ENCODE measurements around the gene HIGD1C. TPM values are rescaled to one million over a fixed set of nuclear protein-coding genes. Genes with fewer than 3 reads are reported as not detected.

HIGD1C gene
- total and polyA plus RNA-seq, 2 donors (not counting 1 experiment from before 2014, with no cell fraction given) = not detected

- H3K4me3 ChIP-seq (replicated peaks in 1 of 4; ENCODE audit: control extremely low read depth in 1 of 4, insufficient read depth in 1 of 4, low read depth in 3 of 4, low read length in 4 of 4) = no peak overlapping the region
- H3K27me3 ChIP-seq (ENCODE audit: control insufficient read depth, insufficient read depth, low read length) = no peaks in the 10 kb centered on the region
- no peaks in the 10 kb centered on the region for H3K4me1 ChIP-seq (ENCODE audit: control insufficient read depth, extremely low read depth, insufficient read depth, low read length)
- H3K27ac ChIP-seq (ENCODE audit: insufficient read depth, low read length) = no peak overlapping the region
- H3K4me2 ChIP-seq (ENCODE audit: extremely low read depth, insufficient read depth, low read length) = no peak overlapping the region
- no peak overlapping the region for H3K9ac ChIP-seq (ENCODE audit: insufficient read depth, low read length)
- H2AFZ ChIP-seq (ENCODE audit: low read length) = no peak overlapping the region
- TF ChIP-seq EZH2 (IDR thresholded peaks at IDR 0.05; ENCODE audit: low read length, missing control alignments) (no peak), CTCF (conservative IDR thresholded peaks at IDR 0.05 in 1 of 2, IDR thresholded peaks at IDR 0.05 in 1 of 2; ENCODE audit: low read depth in 1 of 2, low read length in 2 of 2) (no peak)
- no peak for DNase-seq (ENCODE audit: low read depth in 2 of 2)
- H3K9me3 ChIP-seq (ENCODE audit: control insufficient read depth, insufficient read depth, low read depth, low read length) = no peaks in the 10 kb centered on the region
- H3K36me3 ChIP-seq (ENCODE audit: control insufficient read depth, insufficient read depth, low read length) = no peaks in the 10 kb centered on the region
- no peaks in the 10 kb centered on the region for H4K20me1 ChIP-seq (ENCODE audit: control insufficient read depth, extremely low read depth, insufficient read depth, low read length)
- H3K79me2 ChIP-seq (ENCODE audit: control insufficient read depth, insufficient read depth, low read length) = peaks cover 41% of the 10 kb centered on the region
Measured at GRCh38 chr12:51018956-51019355, 66.6 kb downstream of the HIGD1C start.

GRCh38 chr12:51019927-51020326, 67.6 kb downstream of the HIGD1C start:
- no peaks in the 10 kb centered on the region for H3K27me3 ChIP-seq (ENCODE audit: control insufficient read depth, insufficient read depth, low read length)
- H3K27ac ChIP-seq (ENCODE audit: insufficient read depth, low read length) = no peak overlapping the region
- H4K20me1 ChIP-seq (ENCODE audit: control insufficient read depth, extremely low read depth, insufficient read depth, low read length) = no peaks in the 10 kb centered on the region
- no peak overlapping the region for H2AFZ ChIP-seq (ENCODE audit: low read length)
- TF ChIP-seq CTCF (conservative IDR thresholded peaks at IDR 0.05 in 1 of 2, IDR thresholded peaks at IDR 0.05 in 1 of 2; ENCODE audit: low read depth in 1 of 2, low read length in 2 of 2) = no peak
- no peak for TF ChIP-seq EZH2 (IDR thresholded peaks at IDR 0.05; ENCODE audit: low read length, missing control alignments)
- H3K4me2 ChIP-seq (ENCODE audit: extremely low read depth, insufficient read depth, low read length) = no peak overlapping the region
- no peak overlapping the region for H3K4me3 ChIP-seq (replicated peaks in 1 of 4; ENCODE audit: control extremely low read depth in 1 of 4, insufficient read depth in 1 of 4, low read depth in 3 of 4, low read length in 4 of 4)
- H3K79me2 ChIP-seq (ENCODE audit: control insufficient read depth, insufficient read depth, low read length) = peaks cover 43% of the 10 kb centered on the region
- no peaks in the 10 kb centered on the region for H3K9me3 ChIP-seq (ENCODE audit: control insufficient read depth, insufficient read depth, low read depth, low read length)
- no peaks in the 10 kb centered on the region for H3K36me3 ChIP-seq (ENCODE audit: control insufficient read depth, insufficient read depth, low read length)
- DNase-seq (ENCODE audit: low read depth in 2 of 2) = no peak
- H3K9ac ChIP-seq (ENCODE audit: insufficient read depth, low read length) = no peak overlapping the region
- no peaks in the 10 kb centered on the region for H3K4me1 ChIP-seq (ENCODE audit: control insufficient read depth, extremely low read depth, insufficient read depth, low read length)

Other genes starting within 250 kb of the HIGD1C start
- gene ATF1, start 188.4 kb upstream of the HIGD1C start, total RNA-seq = 36.0 and 44.8 TPM in 2 replicates
- gene ATF1, start 188.4 kb upstream of the HIGD1C start, polyA plus RNA-seq = 40.6 and 41.7 TPM in 2 replicates
- gene TMPRSS12, start 109.6 kb upstream of the HIGD1C start, total RNA-seq = not detected in 2 replicates
- gene TMPRSS12, start 109.6 kb upstream of the HIGD1C start, polyA plus RNA-seq = not detected in 2 replicates
- 57.5 and 75.0 TPM in 2 replicates for gene SLC11A2, start 73.8 kb downstream of the HIGD1C start, total RNA-seq
- 38.6 and 39.3 TPM in 2 replicates for gene SLC11A2, start 73.8 kb downstream of the HIGD1C start, polyA plus RNA-seq
- 59.9 and 61.4 TPM in 2 replicates for gene LETMD1, start 95.8 kb downstream of the HIGD1C start, total RNA-seq
- gene LETMD1, start 95.8 kb downstream of the HIGD1C start, polyA plus RNA-seq = 38.1 and 45.9 TPM in 2 replicates
- 15.7 and 19.8 TPM in 2 replicates for gene CSRNP2, start 131.1 kb downstream of the HIGD1C start, total RNA-seq
- 16.5 and 21.4 TPM in 2 replicates for gene CSRNP2, start 131.1 kb downstream of the HIGD1C start, polyA plus RNA-seq
- 7.7 and 9.4 TPM in 2 replicates for gene TFCP2, start 220.6 kb downstream of the HIGD1C start, total RNA-seq
- 21.7 and 23.0 TPM in 2 replicates for gene TFCP2, start 220.6 kb downstream of the HIGD1C start, polyA plus RNA-seq